Medulla oblongata (tissue), 1 donor: ENCODE results near the gene MYH11.
"Not testable (repeated sequence)": the region's sequence is repeated elsewhere in the genome, so short reads cannot be mapped to it uniquely, and the experiment has no call there.

Source experiments
- DNase-seq: peaks from one replicate; pipeline ENCODE4 v3.0.0-alpha.2; 2015; ENCODE audit errors: extremely low spot score

Gene MYH11

DNA sequence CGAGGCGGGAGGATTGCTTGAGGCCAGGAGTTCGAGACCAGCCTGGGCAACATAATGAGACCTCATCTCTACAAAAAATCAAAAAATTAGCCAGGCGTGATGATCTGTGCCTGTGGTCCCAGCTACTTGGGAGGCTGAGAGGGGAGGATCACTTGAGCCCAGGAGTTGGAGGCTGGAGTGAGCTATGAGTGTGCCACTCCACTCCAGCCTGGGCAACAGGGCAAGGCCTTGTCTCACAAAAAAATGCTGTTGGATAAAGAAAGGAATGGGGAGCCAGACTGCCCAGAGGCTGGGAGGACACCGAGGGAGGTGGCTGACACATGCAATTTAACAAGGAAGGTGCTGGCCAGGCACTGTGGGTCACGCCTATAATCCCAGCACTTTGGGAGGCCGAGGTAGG is 47.5 kb downstream of the MYH11 start:
- not testable (repeated sequence) for DNase-seq

GRCh38 chr16:15808071-15808470 is 48.8 kb downstream of the MYH11 start:
- no peak for DNase-seq

DNA sequence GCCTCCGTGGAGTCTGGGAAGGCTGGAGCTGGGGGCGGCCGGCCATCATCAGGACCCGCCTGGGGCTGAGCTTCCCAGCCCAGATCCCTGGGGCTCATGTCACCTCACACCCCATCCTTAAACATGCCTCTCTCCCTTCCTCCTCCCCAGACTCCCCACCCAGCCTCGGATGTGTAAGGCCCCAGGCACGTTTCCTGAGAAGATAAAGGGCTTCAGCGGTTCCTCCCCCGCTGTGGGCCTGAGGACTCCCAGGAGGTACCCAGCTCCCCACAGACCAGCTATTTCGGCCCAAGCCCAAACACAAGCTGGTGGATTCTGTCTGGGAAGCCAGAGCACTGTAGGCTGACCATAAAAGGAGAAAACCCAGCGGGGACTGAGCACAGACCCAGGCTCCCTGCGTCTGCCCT is 49.2 kb downstream of the MYH11 start:
- DNase-seq, result no peak

DNA sequence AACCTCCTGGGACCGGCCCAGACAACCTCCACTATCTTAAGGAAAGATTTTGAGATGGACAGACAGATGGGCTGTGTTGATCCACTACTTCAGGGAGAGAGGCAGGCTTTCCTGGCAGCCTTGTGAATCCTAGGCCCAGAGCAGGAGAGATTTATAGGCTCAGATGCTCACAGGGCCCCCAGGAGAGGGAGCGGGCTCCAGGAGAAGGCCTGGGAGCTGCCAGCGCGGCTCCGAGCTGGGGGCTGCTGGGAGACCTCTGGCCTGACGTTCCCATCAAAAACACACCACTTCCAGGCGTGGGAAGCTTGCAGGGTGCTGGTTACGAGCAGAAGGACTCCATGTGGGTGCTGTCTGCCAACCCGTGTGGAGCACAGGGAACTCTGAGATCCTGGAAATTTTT is 53.2 kb downstream of the MYH11 start:
- DNase-seq, result no peak

DNA sequence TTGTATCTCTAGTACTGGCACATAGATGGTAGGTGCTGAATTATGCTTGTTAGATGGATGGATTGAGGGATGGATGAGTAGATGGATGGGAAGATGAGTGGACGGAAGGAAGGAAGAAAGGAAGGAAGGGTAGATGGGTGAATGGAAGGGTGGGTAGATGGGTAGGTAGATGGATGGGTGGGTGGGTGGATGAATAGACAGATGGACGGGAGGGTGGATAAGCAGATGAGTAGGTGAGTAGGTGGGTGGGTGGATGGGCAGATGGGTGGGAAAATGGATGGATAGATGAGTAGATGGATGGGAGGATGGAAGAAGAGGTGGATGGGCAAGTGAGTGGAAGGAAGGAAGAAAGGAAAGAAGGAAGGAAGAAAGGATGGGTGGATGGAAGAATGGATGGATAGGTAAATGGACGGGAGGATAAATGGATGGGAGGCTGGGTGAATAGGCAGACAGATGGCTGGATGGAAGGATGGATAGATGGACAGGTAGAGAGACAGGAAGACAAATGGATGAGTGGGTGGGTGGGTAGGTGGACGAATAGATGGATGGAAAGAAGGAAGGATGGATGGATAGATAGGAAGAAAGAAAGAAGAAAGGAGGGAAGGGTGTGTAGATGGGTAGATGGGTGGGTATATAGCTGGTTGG is 56.9 kb downstream of the MYH11 start:
- no peak for DNase-seq

GRCh38 chr16:15798671-15799070 is 58.2 kb downstream of the MYH11 start:
- DNase-seq, result no peak

DNA sequence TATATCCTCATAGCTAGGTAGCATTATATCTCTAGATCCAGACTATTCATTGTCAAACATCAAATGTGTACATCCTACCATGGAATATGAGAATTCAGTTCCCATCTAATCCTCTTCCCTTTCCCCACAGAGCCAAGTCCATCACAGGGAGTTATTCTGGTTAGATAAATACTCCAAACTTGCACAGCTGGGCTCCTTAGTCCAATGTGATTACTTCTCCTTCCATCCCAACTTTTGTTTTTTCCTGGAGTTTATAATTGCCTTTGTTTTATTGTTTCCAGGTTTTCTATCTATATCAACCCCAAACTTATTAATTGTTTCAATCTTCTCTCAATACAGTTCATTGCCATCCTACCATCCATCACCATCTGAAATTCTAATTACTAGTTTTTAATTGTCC is 59.9 kb downstream of the MYH11 start:
- no peak for DNase-seq

DNA sequence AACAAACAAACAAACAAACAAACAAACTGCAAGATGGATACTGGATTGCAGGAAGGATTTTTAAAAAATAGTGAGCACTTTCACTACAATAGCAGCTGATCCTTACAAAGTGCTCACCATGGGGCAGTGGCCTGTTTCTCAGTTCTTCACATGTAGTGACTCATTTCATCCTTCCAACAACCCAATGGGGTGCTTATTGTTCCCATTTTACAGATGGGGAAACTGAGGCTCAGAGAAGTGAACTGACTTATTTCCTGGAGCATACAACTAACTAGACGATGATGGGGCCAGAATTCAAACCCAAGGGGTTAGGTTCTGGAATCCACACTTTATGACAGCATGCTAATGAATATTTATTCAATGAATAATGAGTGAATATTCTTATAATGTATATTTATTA is 61.2 kb downstream of the MYH11 start:
- DNase-seq, result no peak

DNA sequence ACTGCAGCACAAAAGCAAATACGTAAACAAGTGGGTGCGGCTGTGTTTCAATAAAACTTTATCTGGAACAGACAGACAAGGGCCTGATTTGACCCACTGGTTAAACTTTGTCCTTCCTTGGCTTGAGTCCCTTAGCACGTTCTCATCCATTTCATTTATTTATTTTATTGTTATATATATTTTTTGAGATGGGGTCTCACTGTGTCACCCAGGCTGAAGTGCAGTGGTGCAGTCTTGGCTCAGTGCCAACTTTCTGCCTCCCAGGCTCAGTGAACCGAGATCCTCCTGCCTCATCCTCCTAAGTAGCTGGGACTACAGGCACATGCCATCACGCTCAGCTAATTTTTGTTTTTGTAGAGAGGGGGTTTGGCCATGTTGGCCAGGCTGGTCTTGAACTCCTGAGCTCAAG is 64.3 kb downstream of the MYH11 start:
- no peak for DNase-seq

DNA sequence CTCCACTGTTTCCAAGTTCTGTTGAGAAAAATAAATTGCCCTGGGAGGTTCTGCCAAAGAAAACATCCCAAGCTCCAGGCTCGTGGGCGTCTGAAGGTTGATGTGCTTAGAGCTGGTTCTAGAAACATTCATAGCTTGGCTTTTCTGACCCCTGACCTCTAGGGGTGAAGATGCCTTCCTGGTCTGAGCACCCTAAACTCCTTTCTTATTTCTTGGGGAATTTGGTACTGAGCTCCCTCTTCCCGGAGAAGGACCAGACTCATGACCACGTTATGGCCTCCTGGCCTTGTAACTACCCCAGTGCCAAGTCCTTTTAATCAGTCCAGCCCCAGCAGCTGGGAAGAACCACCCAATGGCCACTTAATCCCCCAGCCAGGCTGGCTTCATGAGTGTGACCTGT is 66.4 kb downstream of the MYH11 start:
- no peak for DNase-seq

GRCh38 chr16:15789816-15790215 is 67.0 kb downstream of the MYH11 start:
- not testable (repeated sequence) for DNase-seq

GRCh38 chr16:15788846-15789239 is 68.0 kb downstream of the MYH11 start:
- no peak for DNase-seq

GRCh38 chr16:15786501-15786900 is 70.3 kb downstream of the MYH11 start:
- DNase-seq, result no peak

- DNase-seq, result no peak
Measured at GRCh38 chr16:15785386-15786059, 71.3 kb downstream of the MYH11 start.

DNA sequence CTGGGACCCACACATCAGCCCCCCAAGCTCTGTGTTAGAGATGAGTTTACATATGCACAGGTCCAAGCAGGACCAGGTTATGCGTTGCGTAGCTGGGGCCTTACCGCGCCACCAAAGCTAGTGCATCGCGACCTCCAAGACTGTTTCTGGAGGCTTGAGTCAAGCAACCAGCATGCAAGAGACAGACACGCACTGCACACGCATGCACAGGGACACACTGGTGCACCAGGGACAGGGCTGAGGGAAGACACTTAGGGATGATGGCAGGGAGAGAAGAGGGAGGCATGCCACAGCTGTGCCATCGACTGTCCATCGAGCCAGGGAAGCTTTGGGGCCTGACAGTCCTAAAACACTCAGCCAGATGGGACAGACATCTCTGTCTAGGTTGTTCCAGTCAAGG is 72.8 kb downstream of the MYH11 start:
- DNase-seq, result no peak

- DNase-seq, result no peak
Measured at GRCh38 chr16:15782573-15783365, 74.1 kb downstream of the MYH11 start.

DNA sequence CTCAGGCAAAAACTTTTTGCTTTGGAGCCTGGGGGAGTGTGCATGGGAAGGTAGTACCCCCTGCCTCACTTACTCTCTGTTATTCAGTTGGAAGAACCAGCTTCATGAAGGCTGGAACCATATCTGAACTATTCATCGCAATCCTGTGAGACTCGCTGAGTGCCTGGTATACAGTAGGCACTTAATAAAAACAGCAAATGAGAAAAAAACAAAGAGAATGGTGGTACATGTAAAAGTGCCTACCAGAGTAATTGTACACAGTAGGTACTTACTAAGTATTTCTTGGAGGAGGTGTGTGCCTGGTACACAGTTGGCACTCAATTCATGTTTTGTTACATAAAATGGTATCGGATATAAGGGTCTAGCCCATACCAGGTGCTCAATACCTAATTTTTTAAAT is 75.2 kb downstream of the MYH11 start:
- no peak for DNase-seq

GRCh38 chr16:15780805-15781204 is 76.0 kb downstream of the MYH11 start:
- DNase-seq, result no peak

DNA sequence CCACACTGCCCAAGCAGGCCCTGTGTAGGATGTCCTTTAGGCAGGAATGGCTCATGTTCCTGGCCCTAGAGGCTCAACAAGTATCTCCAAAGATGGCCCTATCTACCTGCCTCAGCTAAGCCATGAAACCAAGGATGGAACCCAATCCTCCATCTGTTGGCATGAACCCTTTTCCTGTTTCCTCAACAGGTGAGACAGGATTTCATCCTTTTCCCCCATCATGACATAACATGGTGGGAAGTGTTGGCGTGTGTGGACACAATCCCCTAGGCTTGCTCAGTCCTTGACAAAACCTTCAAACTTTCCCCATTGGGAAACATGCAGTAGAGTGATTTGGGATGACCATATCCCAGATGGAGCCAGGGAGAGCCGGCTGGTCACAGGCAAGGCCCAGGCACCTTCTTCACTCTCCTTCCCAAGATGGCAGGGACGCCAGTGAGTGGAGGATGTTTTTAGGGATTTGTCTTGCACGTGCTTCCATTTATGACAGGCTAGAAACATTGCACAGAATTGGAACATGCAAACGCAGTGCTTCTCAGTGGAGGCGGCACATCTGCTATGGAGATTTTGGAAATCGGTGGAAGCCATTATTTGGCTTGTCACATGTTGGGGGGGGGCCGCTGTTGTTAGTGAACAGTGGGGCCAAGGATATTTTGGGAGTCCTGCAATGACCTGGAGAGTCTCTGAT is 77.0 kb downstream of the MYH11 start:
- DNase-seq, result no peak

DNA sequence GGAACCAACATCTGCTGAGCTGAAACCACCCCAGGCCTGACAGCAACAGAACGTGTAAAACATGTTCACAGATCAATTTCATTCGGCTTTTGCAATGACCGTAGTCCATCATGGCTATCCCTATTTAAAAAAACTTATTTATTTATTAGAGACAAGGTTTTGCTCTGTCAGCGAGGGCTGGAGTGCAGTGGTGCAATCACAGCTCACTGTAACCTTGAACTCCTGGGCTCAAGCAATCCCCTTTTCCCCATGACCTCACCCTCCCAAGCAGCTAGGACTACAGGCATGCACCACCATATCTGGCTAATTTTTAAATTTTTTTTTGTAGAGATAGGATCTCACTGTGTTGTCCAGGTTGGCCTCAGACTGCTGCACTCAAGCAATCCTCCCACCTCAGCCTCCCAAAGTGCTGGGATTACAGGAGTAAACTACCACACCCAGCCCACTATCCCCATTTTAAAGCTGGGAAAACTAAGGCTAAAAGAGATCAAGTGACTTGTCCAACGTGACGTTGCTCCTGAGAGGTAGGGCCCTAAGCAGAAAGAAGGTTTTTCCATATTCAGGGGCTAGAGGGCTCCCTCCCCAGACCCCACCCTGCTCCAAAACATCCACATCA is 77.7 kb downstream of the MYH11 start:
- no peak for DNase-seq

- no peak for DNase-seq
Measured at GRCh38 chr16:15778204-15778743, 78.6 kb downstream of the MYH11 start.
